Measurements from ENCODE around the gene DZIP1. TPM values are rescaled to one million over a fixed set of nuclear protein-coding genes. Genes with fewer than 3 reads are reported as not detected.

Gene DZIP1
- total RNA-seq, 4 donors from 2014 or later = 8.5 to 11.2 (median 9.6) TPM

DNA sequence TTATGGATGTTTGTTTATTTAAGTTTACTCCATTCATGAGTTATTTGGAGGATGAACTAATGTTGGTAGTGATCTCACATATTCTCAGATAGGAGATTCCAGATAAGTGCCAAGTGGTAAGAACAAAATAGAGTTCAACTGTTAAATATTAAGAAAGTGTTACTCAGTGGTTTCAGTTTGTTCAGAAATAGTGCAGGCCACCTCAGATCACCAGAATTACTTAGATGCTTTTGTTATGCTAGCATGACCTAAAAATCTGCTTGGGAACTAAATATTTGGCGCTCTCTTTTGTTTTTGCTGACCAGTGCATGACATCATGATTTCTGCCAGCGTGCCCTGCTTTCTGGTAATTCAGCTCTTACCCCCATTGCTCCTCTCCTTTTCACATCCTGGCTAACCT, 76.4 kb downstream of the DZIP1 start:
- TF ChIP-seq, protein P1, sequence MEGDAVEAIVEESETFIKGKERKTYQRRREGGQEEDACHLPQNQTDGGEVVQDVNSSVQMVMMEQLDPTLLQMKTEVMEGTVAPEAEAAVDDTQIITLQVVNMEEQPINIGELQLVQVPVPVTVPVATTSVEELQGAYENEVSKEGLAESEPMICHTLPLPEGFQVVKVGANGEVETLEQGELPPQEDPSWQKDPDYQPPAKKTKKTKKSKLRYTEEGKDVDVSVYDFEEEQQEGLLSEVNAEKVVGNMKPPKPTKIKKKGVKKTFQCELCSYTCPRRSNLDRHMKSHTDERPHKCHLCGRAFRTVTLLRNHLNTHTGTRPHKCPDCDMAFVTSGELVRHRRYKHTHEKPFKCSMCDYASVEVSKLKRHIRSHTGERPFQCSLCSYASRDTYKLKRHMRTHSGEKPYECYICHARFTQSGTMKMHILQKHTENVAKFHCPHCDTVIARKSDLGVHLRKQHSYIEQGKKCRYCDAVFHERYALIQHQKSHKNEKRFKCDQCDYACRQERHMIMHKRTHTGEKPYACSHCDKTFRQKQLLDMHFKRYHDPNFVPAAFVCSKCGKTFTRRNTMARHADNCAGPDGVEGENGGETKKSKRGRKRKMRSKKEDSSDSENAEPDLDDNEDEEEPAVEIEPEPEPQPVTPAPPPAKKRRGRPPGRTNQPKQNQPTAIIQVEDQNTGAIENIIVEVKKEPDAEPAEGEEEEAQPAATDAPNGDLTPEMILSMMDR (IDR thresholded peaks at IDR 0.05; ENCODE audit: low read depth) = no peak

DNA sequence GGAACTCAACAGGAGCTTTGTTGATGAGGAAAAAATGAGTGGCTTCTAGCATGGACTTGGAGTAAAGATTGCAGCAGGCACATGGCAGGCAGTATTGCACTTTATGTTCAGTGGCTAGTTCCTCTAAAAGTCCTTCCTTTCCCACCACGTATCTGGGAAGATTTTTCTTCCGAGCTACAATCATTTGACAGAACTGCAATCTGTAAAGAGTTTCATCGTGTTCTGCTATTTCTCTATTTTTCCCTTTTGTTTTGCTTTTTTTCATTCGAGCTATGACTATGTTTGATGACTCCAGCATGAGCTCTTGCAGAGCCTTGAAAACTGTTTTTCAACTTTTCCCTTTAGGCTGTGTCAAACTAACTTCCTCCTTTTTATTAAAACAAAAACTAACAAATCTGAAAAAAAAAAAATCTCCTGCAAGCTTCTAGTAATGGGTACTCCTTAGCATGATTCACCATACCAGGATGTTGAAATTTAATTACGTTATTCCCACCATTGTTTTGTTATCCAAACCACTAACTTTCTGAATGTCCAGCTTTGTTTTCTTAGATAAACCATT, 79.7 kb downstream of the DZIP1 start:
- TF ChIP-seq, protein P1 (IDR thresholded peaks at IDR 0.05; ENCODE audit: low read depth) = no peak

DNA sequence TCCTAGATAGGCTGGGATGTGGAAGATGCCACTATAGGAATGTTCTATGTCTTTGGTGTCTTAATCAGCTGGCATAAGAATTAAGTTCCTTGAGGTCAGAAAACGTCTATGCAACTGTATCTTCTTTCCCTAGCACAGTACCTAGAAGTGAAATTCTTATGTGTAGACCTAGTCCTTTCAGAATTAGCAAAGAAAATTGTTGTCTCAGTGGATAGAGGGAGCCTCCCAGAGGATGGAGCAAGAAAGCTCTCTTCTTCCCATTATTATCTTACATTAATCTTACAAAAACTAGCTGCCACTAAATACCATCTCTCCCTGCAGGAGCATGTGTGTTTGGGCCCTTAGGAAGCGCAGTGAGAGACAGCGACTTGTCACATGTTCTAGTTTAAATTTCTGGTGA, 80.4 kb downstream of the DZIP1 start:
- TF ChIP-seq, protein P1 (IDR thresholded peaks at IDR 0.05; ENCODE audit: low read depth) = no peak

DNA sequence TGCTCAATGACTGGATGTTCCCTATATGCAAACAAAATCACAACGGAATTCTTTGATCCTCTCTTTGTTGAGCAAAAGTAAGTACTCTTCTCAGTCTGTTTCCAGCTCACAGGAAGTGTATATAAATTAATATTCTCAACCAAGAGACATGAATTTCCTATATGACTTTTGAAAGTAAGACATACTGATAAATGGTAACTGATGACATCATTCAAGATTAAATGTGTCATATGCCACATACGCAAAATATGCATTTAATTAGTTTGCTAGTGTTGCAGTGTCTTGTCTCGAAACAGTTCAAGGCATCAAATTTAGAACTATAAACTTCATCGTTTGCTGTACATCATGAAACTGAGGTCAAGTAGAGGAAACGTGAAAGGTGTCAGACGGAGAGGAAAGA, 84.1 kb downstream of the DZIP1 start:
- TF ChIP-seq, protein P1 (IDR thresholded peaks at IDR 0.05; ENCODE audit: low read depth) = no peak

- TF ChIP-seq, protein P1 (IDR thresholded peaks at IDR 0.05; ENCODE audit: low read depth) = no peak
These were observed 85.4 kb downstream of the DZIP1 start for GRCh38 chr13:95559100-95559499.

DNA sequence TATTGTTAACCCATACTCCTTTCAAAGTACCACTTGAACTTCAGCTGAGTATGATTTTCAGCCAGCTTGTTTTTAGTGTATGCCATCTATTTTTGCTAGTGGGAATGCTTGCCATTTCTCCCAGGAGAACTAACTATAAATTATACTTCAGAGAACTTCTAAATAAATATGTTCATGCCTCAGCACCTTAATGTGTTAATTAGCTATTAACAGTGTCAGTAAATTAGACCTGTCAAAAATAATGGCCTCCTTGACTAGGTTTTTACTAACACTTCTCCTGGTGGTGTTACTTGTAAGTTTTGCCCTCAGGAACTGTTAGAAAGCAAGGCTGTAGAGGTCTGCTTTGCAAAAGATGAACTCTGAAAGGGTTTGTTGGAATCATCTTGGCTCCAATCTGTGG, 87.5 kb downstream of the DZIP1 start:
- TF ChIP-seq, protein P1 (IDR thresholded peaks at IDR 0.05; ENCODE audit: low read depth) = no peak

GRCh38 chr13:95553581-95554385, 90.7 kb downstream of the DZIP1 start:
- TF ChIP-seq, protein P1 (IDR thresholded peaks at IDR 0.05; ENCODE audit: low read depth) = no peak

Data from subcutaneous adipose tissue (tissue), 4 donors.